Esophagus muscularis mucosa (tissue), 4 donors: ENCODE measurements around the gene EFCC1. TPM values are rescaled to one million over a fixed set of nuclear protein-coding genes. Genes with fewer than 3 reads are reported as not detected.
"Not testable (repeated sequence)": the region's sequence is repeated elsewhere in the genome, so short reads cannot be mapped to it uniquely, and the experiment has no call there.

Experiments
- DNase-seq: peaks from one replicate; pipeline ENCODE4 v3.0.0-alpha.2; 2017; ENCODE audit errors: extremely low spot score
- H3K27ac ChIP-seq, 4 donors: fragments of 200-600 bp; sonication (generic); replicated peaks in 1 of 4; 1 replicate in 3 of 4; 2 replicates in 1 of 4; pipeline ENCODE4 v1.5.1; 2016 to 2019; ENCODE audit warnings: mild to moderate bottlenecking in 1 of 4
- H3K27me3 ChIP-seq, 4 donors: fragments of 200-600 bp; sonication (generic); one replicate each; pipeline versions ENCODE4 v1.5.1 to v1.6.0; 2016 to 2019
- H3K36me3 ChIP-seq, 4 donors: fragments of 200-600 bp; sonication (generic); one replicate each; pipeline ENCODE4 v1.5.1; 2016 to 2019
- H3K4me1 ChIP-seq, 4 donors: fragments of 200-600 bp; sonication (generic); one replicate each; pipeline ENCODE4 v1.5.1; 2016 to 2019
- H3K4me3 ChIP-seq, 4 donors: fragments of 200-600 bp; sonication (generic); 1 replicate in 2 of 4; 2 replicates in 2 of 4; pipeline ENCODE4 v1.5.1; 2016 to 2019; ENCODE audit warnings: mild to moderate bottlenecking in 4 of 4, moderate library complexity in 1 of 4
- H3K9me3 ChIP-seq, 4 donors: fragments of 200-600 bp; sonication (generic); 1 replicate in 3 of 4; 2 replicates in 1 of 4; pipeline ENCODE4 v1.5.1; 2016 to 2019
- CTCF ChIP-seq, 3 experiments: fragments of 200-600 bp in 2 of 3; fragments of 450-650 bp in 1 of 3; sonication (generic) in 2 of 3; IDR thresholded peaks; one replicate each; pipeline ENCODE4 v1.5.1; 2017 to 2019; ENCODE audit warnings: antibody characterized with exemption in 3 of 3, mild to moderate bottlenecking in 2 of 3, moderate library complexity in 1 of 3
- EP300 ChIP-seq: sonication (generic); formaldehyde crosslinking; IDR thresholded peaks from one replicate; pipeline ENCODE4 v1.6.1; 2017; ENCODE audit warnings: antibody characterized with exemption
- POLR2A ChIP-seq: fragments of 450-650 bp; IDR thresholded peaks from one replicate; pipeline ENCODE4 v1.6.1; 2017; ENCODE audit warnings: antibody characterized with exemption, moderate library complexity, mild to moderate bottlenecking, low read depth
- POLR2AphosphoS5 ChIP-seq, 2 donors: sonication (generic); formaldehyde crosslinking; IDR thresholded peaks; one replicate each; pipeline ENCODE4 v1.6.1; 2017; ENCODE audit warnings: antibody characterized with exemption in 2 of 2
- WGBS: methylation state at CpG from one replicate; pipeline ENCODE4 v1.1.5; 2018; 5-methylcytosine and 5-hydroxymethylcytosine counted together
- intact Hi-C: fragments of 100-400 bp; cut with DNase I; formaldehyde crosslinking; loops from one replicate; pipeline ENCODE4 v1.15.1; 2023
- total RNA-seq, 4 donors: library from RNA; depleted of rRNA; stranded (reverse); fragments of >200 nt; gene quantifications; one replicate each; pipeline versions ENCODE4 v1.1.0 to v1.2.1, GENCODE V29; 2016

Gene EFCC1
- total RNA-seq, 4 donors from 2014 or later, result 5.8 to 15.8 (median 7.9) TPM

- H3K27me3 ChIP-seq, result no peaks in the 10 kb centered on the region
Measured at GRCh38 chr3:129068291-129068886, 67.3 kb downstream of the EFCC1 start.

GRCh38 chr3:129069313-129070085, 68.4 kb downstream of the EFCC1 start:
- H3K27me3 ChIP-seq, DNase-seq, H3K9me3 ChIP-seq, H3K27ac ChIP-seq, H3K4me3 ChIP-seq, intact Hi-C loops, H3K36me3 ChIP-seq: not testable (repeated sequence)
- WGBS, result 89% methylated on average over 12 of the region's 13 CpGs
- peaks cover 5 to 12% (median 11%) of the 10 kb centered on the region in 4 donors for H3K4me1 ChIP-seq

More at GRCh38 chr3:129068291-129068886, 67.3 kb downstream of the EFCC1 start:
- no peak for DNase-seq
- intact Hi-C loops, result no loop called here
- WGBS, result 43% methylated on average over 13 of the region's 44 CpGs
- no peaks in the 10 kb centered on the region for H3K36me3 ChIP-seq
- no peaks in the 10 kb centered on the region for H3K9me3 ChIP-seq
- peaks cover 5 to 12% (median 11%) of the 10 kb centered on the region in 4 donors for H3K4me1 ChIP-seq
- H3K4me3 ChIP-seq, result peak overlapping the region; percentile 44 to 53 (median 50)
- no peak for TF ChIP-seq POLR2AphosphoS5 (IDR thresholded peaks at IDR 0.05)
- no peak for TF ChIP-seq CTCF (IDR thresholded peaks at IDR 0.05)
- no peak for TF ChIP-seq EP300
- TF ChIP-seq POLR2A, result no peak
- H3K27ac ChIP-seq, result peak overlapping the region in 3 of 4 donors; percentile 34 to 55 (median 42)

- DNase-seq, result no peak
- TF ChIP-seq POLR2A, result no peak
- no peak for TF ChIP-seq POLR2AphosphoS5 (IDR thresholded peaks at IDR 0.05)
- no peak for TF ChIP-seq CTCF (IDR thresholded peaks at IDR 0.05)
- no peak for TF ChIP-seq EP300
- no peaks in the 10 kb centered on the region for H3K27me3 ChIP-seq
- H3K4me3 ChIP-seq, result no peak overlapping the region
- WGBS, result 81% methylated on average over 8 of the region's 8 CpGs
- H3K27ac ChIP-seq, result no peak overlapping the region
- H3K36me3 ChIP-seq, result no peaks in the 10 kb centered on the region
- intact Hi-C loops, result no loop called here
- H3K4me1 ChIP-seq, result peaks cover 5 to 12% (median 11%) of the 10 kb centered on the region in 4 donors
- H3K9me3 ChIP-seq, result no peaks in the 10 kb centered on the region
Measured at GRCh38 chr3:129070086-129070885, 69.2 kb downstream of the EFCC1 start.

GRCh38 chr3:129077222-129077621, 76.1 kb downstream of the EFCC1 start:
- H3K27ac ChIP-seq, result peak overlapping the region in 1 of 4 donors; percentile 51
- no peak for DNase-seq
- no peak for TF ChIP-seq POLR2AphosphoS5 (IDR thresholded peaks at IDR 0.05)
- TF ChIP-seq CTCF (IDR thresholded peaks at IDR 0.05), result no peak
- no peak for TF ChIP-seq POLR2A
- no peak for TF ChIP-seq EP300
- no peaks in the 10 kb centered on the region for H3K27me3 ChIP-seq
- intact Hi-C loops, result no loop called here
- H3K9me3 ChIP-seq, result no peaks in the 10 kb centered on the region
- no peaks in the 10 kb centered on the region for H3K36me3 ChIP-seq
- WGBS, result 67% methylated on average over 7 of the region's 7 CpGs
- H3K4me3 ChIP-seq, result no peak overlapping the region
- peaks cover 0 to 18% (median 7%) of the 10 kb centered on the region in 4 donors for H3K4me1 ChIP-seq

- no peaks in the 10 kb centered on the region for H3K36me3 ChIP-seq
- no peak overlapping the region for H3K27ac ChIP-seq
- 61% methylated on average over 8 of the region's 8 CpGs for WGBS
- H3K4me3 ChIP-seq, result no peak overlapping the region
- TF ChIP-seq EP300, result no peak
- no peak for TF ChIP-seq POLR2AphosphoS5 (IDR thresholded peaks at IDR 0.05)
- TF ChIP-seq POLR2A, result no peak
- no peak for TF ChIP-seq CTCF (IDR thresholded peaks at IDR 0.05)
- intact Hi-C loops, result no loop called here
- H3K9me3 ChIP-seq, result no peaks in the 10 kb centered on the region
- no peak for DNase-seq
- no peaks in the 10 kb centered on the region for H3K27me3 ChIP-seq
- H3K4me1 ChIP-seq, result peaks cover 0 to 18% (median 7%) of the 10 kb centered on the region in 4 donors
Measured at GRCh38 chr3:129078510-129078909, 77.4 kb downstream of the EFCC1 start.
